DOHH2 (cell line): ENCODE measurements around the gene NMNAT2.

Source experiments
- H3F3A ChIP-seq: fragments of 200-600 bp; sonication (generic), shearing (Covaris generic); 2 replicates; pipeline ENCODE4 v1.6.0; 2016; ENCODE audit warnings: antibody characterized with exemption, mild to moderate bottlenecking; ENCODE audit not compliant: control insufficient read depth, insufficient read depth
- H3K27ac ChIP-seq: fragments of 200-600 bp; sonication (generic); 2 replicates; pipeline ENCODE4 v1.5.1; 2014; ENCODE audit warnings: low read depth, mild to moderate bottlenecking, low read length, moderate library complexity
- H3K27me3 ChIP-seq: fragments of 200-600 bp; sonication (generic); 2 replicates; pipeline ENCODE4 v1.6.1; 2014; ENCODE audit warnings: mild to moderate bottlenecking, low read length, mixed read lengths; ENCODE audit not compliant: control insufficient read depth
- H3K36me3 ChIP-seq: fragments of 200-600 bp; sonication (generic); 2 replicates; pipeline ENCODE4 v1.6.1; 2014; ENCODE audit warnings: mild to moderate bottlenecking, low read length, moderate library complexity, mixed read lengths; ENCODE audit not compliant: control insufficient read depth
- H3K4me1 ChIP-seq: fragments of 200-600 bp; sonication (generic); 2 replicates; pipeline ENCODE4 v1.6.1; 2014; ENCODE audit warnings: mild to moderate bottlenecking, low read length, mixed read lengths; ENCODE audit not compliant: control insufficient read depth
- H3K4me2 ChIP-seq: fragments of 200-600 bp; sonication (generic); 2 replicates; pipeline ENCODE4 v1.6.0; 2014; ENCODE audit warnings: mild to moderate bottlenecking, low read length, moderate library complexity
- H3K4me3 ChIP-seq: fragments of 200-600 bp; sonication (generic); 2 replicates; pipeline ENCODE4 v1.5.1; 2014; ENCODE audit warnings: mild to moderate bottlenecking, low read length, mixed read lengths
- H3K79me2 ChIP-seq: fragments of 200-600 bp; sonication (generic); 2 replicates; pipeline ENCODE4 v1.6.1; 2014; ENCODE audit warnings: mild to moderate bottlenecking, low read length, mixed read lengths; ENCODE audit not compliant: control insufficient read depth
- H3K9me2 ChIP-seq: fragments of 200-600 bp; sonication (generic); replicated peaks from 2 replicates; pipeline ENCODE4 v1.6.1; 2014; ENCODE audit warnings: mild to moderate bottlenecking, low read length, mixed read lengths; ENCODE audit not compliant: control insufficient read depth
- H3K9me3 ChIP-seq: fragments of 200-600 bp; sonication (generic); 2 replicates; pipeline ENCODE4 v1.6.1; 2014; ENCODE audit warnings: antibody characterized with exemption, low read length, mixed read lengths; ENCODE audit not compliant: control insufficient read depth, insufficient read depth
- H4K20me1 ChIP-seq: fragments of 200-600 bp; sonication (generic); 2 replicates; pipeline ENCODE4 v1.6.0; 2014; ENCODE audit warnings: low read depth, mild to moderate bottlenecking, antibody characterized with exemption, low read length, moderate library complexity; ENCODE audit not compliant: control insufficient read depth, insufficient read depth
- EZH2phosphoT487 ChIP-seq: fragments of 200-600 bp; sonication (generic); IDR thresholded peaks from 2 replicates; pipeline ENCODE4 v1.6.1; 2017; ENCODE audit warnings: borderline replicate concordance, mild to moderate bottlenecking, antibody characterized with exemption, low read length, moderate library complexity, mixed read lengths
- TF ChIP-seq, protein P1 (sequence below): fragments of 200-600 bp; sonication (generic); IDR thresholded peaks from one replicate; pipeline ENCODE4 v1.5.1; 2014; ENCODE audit warnings: antibody characterized with exemption, mild to moderate bottlenecking, low read depth, low read length; ENCODE audit not compliant: poor library complexity, severe bottlenecking

The NMNAT2 gene

DNA sequence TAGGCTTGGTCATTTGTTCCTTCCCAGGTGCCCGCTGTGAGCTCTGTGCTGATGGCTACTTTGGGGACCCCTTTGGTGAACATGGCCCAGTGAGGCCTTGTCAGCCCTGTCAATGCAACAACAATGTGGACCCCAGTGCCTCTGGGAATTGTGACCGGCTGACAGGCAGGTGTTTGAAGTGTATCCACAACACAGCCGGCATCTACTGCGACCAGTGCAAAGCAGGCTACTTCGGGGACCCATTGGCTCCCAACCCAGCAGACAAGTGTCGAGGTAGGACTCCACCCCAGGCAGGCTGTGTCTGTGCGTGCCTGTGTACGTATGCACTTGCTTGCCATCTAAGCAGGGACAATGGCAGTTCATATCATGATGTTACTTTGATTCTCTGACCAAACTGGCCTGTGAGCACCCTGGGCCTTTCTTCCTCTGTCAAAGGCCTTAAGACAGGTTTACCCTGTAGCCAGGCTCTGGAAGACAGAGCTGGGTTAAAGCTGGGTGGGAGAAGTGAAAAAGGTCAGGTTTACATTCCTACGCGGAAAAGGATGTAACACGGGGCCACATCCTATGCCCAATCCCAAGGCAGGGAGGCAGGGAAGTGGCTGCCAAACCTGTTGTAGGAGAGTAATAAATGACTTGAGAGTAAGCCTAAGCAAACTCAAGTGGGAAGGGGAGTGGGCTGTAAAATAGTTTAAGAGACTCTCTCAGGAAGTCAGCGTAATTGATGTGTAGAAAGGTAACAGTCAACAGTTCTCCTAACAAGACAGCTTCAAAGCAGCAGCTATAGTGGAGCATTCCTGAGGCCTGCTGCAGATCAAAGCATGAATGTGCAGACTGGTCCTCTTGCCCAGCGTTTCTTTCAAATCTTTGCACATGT, 189.6 kb downstream of the NMNAT2 start:
- TF ChIP-seq EZH2phosphoT487 = no peak
- TF ChIP-seq, protein P1, sequence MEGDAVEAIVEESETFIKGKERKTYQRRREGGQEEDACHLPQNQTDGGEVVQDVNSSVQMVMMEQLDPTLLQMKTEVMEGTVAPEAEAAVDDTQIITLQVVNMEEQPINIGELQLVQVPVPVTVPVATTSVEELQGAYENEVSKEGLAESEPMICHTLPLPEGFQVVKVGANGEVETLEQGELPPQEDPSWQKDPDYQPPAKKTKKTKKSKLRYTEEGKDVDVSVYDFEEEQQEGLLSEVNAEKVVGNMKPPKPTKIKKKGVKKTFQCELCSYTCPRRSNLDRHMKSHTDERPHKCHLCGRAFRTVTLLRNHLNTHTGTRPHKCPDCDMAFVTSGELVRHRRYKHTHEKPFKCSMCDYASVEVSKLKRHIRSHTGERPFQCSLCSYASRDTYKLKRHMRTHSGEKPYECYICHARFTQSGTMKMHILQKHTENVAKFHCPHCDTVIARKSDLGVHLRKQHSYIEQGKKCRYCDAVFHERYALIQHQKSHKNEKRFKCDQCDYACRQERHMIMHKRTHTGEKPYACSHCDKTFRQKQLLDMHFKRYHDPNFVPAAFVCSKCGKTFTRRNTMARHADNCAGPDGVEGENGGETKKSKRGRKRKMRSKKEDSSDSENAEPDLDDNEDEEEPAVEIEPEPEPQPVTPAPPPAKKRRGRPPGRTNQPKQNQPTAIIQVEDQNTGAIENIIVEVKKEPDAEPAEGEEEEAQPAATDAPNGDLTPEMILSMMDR = peak; percentile 43
- no peaks in the 10 kb centered on the region for H3K36me3 ChIP-seq
- H3K27me3 ChIP-seq = peaks cover 23% of the 10 kb centered on the region
- no peaks in the 10 kb centered on the region for H3K9me3 ChIP-seq
- H3K4me1 ChIP-seq = no peaks in the 10 kb centered on the region
- no peaks in the 10 kb centered on the region for H4K20me1 ChIP-seq
- no peaks in the 10 kb centered on the region for H3K9me2 ChIP-seq
- H3K27ac ChIP-seq = no peak overlapping the region
- no peaks in the 10 kb centered on the region for H3K79me2 ChIP-seq
- no peaks in the 10 kb centered on the region for H3F3A ChIP-seq
- H3K4me3 ChIP-seq = no peak overlapping the region
- H3K4me2 ChIP-seq = no peak overlapping the region

DNA sequence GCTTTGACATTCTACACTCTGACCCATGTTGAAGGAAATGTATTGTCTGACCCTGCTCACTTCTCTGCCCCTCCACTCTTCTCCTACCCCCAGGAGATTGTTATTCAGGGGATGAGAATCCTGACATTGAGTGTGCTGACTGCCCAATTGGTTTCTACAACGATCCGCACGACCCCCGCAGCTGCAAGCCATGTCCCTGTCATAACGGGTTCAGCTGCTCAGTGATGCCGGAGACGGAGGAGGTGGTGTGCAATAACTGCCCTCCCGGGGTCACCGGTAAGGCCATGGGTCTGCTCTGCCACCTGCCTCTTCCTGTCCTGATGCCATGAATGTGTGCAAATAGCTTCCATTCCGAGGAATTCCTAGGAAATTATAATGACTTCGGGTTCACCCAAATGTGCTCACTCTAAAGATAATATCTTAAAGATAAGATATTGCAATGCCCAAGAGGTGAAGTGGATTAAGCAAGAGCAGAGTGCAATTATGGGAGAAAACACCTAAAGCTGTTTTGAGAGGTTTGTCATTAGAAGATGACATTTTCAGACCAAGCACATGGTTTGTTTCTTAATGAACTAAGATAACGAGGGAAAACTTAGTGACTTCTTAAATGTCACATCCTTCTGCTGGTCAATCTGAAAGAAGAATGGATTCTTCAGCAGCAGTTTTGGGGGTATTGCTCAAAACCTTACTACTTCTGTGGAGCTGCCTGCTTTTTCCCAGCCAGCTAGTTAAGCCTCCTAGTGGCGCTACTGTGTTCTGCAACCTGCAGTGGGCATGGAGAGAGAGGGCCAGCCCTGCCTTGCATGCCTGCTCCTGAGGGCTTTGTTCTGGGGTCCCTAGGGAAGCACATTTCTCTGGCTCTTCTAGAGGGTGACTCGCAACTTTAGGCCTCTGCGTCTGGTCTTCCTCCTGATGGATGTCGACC, 190.5 kb downstream of the NMNAT2 start:
- no peaks in the 10 kb centered on the region for H3K9me3 ChIP-seq
- H3F3A ChIP-seq = no peaks in the 10 kb centered on the region
- H3K4me1 ChIP-seq = no peaks in the 10 kb centered on the region
- no peaks in the 10 kb centered on the region for H3K79me2 ChIP-seq
- no peaks in the 10 kb centered on the region for H4K20me1 ChIP-seq
- H3K9me2 ChIP-seq = no peaks in the 10 kb centered on the region
- H3K4me3 ChIP-seq = no peak overlapping the region
- H3K36me3 ChIP-seq = no peaks in the 10 kb centered on the region
- H3K4me2 ChIP-seq = no peak overlapping the region
- no peak for TF ChIP-seq EZH2phosphoT487
- TF ChIP-seq, protein P1 = peak; percentile 85
- no peak overlapping the region for H3K27ac ChIP-seq
- H3K27me3 ChIP-seq = peaks cover 31% of the 10 kb centered on the region

DNA sequence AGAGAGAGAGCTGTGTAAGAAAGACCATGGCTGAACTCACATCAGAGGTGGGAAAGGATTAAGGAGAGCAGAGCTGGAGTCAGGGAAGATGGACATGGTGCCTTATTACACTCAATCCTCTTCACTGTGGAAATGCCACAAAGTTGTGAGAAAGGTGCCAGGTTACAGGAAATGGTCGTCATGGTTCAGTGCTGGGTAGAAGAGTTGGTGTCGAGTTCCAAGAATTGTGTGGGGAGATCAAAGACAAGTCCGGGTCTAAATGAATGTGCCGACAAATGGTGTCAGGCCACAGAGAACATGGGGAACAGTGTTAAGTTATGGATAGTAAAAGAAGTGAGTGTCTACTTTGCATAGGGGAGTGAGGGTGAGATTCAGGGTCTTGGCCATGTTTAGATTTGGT, 191.2 kb downstream of the NMNAT2 start:
- no peaks in the 10 kb centered on the region for H3K79me2 ChIP-seq
- no peak overlapping the region for H3K4me2 ChIP-seq
- no peaks in the 10 kb centered on the region for H3K4me1 ChIP-seq
- H3K27ac ChIP-seq = no peak overlapping the region
- H3K27me3 ChIP-seq = peaks cover 34% of the 10 kb centered on the region
- TF ChIP-seq, protein P1 = no peak
- no peak for TF ChIP-seq EZH2phosphoT487
- H3K9me2 ChIP-seq = no peaks in the 10 kb centered on the region
- H4K20me1 ChIP-seq = no peaks in the 10 kb centered on the region
- no peak overlapping the region for H3K4me3 ChIP-seq
- H3K36me3 ChIP-seq = no peaks in the 10 kb centered on the region
- no peaks in the 10 kb centered on the region for H3K9me3 ChIP-seq
- no peaks in the 10 kb centered on the region for H3F3A ChIP-seq
